CD4-positive, alpha-beta T cell treated with Interleukin-15 for 1 hour (primary cell): ENCODE results near the gene QRICH1.

Source experiments
- DNase-seq: peaks from one replicate; pipeline ENCODE4 v3.0.0-alpha.2; 2020

Gene QRICH1, protein sequence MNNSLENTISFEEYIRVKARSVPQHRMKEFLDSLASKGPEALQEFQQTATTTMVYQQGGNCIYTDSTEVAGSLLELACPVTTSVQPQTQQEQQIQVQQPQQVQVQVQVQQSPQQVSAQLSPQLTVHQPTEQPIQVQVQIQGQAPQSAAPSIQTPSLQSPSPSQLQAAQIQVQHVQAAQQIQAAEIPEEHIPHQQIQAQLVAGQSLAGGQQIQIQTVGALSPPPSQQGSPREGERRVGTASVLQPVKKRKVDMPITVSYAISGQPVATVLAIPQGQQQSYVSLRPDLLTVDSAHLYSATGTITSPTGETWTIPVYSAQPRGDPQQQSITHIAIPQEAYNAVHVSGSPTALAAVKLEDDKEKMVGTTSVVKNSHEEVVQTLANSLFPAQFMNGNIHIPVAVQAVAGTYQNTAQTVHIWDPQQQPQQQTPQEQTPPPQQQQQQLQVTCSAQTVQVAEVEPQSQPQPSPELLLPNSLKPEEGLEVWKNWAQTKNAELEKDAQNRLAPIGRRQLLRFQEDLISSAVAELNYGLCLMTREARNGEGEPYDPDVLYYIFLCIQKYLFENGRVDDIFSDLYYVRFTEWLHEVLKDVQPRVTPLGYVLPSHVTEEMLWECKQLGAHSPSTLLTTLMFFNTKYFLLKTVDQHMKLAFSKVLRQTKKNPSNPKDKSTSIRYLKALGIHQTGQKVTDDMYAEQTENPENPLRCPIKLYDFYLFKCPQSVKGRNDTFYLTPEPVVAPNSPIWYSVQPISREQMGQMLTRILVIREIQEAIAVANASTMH

DNA sequence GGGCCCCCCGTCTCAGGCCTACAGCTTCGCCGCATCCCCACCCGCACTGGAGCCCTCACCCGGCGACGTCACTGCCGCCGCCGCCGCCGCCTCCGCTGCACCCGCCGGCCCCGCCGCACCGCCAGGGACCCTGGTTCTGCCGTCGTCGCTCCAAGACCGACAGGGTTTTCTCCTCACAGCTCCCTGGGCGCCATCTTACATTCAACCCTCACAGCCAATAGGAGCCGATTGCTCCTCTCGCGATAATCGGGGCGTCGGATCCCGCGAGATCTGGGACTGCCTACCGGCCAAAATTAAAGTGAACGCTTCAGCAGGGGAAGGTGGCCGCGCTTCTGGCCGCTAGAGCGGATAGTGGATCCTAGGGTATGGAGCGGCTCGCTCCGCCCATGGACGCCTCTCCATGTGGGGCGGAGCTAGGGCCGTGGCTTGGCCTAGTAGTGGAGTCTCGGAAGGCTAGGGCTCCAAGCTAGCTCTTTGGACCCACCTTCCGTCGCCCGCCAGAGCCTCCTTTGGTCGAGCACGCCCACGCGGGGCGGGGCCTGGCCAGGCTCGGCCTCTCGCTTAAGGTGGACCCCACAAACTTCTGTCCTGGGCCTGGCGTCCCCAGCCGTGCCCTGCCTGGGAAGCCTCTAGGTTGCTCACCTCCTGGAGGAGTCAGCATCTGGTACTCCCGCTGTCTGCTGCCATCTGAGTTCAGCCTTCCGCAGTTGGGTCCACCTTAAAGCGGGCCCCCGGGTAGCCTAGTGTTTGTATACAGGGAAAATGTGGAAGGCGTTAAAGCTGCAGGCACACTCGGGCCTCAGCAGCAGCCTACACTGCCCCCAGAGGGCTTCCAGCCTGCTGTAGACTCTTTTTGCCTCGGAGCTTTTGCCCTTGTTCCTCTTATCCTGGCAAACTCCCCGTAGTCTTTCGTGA lies at the start of gene QRICH1:
Gene QRICH1, minus strand, starts transcription at position 219 of the 915 bp plus-strand sequence. CDS start 17,054 bp downstream, outside the sequence.
- peak; percentile 96 for DNase-seq

DNA sequence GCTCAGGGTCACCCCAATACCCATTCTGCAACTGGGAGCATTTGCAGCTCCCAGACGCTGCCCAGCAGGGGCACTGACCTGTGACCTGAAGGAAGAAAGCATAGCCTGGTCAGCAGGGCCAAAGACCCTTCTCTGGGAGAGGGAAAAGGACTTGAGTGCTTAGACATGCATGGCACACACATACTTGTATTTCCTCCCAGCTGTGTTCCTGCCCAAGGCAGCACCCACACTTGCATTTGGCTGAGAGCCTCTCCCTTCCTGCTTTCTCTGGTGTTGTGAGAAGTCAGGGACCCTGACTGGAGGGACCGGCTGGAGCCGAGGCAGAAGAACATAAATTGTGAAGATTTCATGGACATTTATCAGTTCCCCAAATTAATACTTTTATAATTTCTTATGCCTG lies 46.2 kb upstream of the QRICH1 start:
- no peak for DNase-seq

DNA sequence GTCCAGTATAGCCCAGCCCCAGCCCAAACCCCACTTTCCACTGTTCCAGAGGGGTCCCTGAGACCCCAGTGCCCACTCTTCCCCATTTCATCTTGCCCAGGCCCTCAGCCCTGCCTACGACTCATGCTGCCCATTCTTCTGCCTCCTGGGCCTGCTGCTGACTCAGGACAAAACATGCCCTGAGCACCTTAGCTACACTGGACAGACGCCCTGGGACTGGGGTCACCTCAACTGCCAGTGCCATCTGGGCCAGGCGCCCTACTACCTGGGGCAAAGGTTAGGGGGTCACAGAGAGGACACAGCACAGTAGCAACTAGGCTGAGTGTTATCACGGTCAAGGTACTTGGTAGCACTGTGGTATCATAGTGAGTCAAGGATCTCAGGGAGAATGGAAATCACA lies 41.6 kb upstream of the QRICH1 start:
- DNase-seq: no peak

- no peak for DNase-seq
Measured at GRCh38 chr3:49134471-49135265, 40.8 kb upstream of the QRICH1 start.

DNA sequence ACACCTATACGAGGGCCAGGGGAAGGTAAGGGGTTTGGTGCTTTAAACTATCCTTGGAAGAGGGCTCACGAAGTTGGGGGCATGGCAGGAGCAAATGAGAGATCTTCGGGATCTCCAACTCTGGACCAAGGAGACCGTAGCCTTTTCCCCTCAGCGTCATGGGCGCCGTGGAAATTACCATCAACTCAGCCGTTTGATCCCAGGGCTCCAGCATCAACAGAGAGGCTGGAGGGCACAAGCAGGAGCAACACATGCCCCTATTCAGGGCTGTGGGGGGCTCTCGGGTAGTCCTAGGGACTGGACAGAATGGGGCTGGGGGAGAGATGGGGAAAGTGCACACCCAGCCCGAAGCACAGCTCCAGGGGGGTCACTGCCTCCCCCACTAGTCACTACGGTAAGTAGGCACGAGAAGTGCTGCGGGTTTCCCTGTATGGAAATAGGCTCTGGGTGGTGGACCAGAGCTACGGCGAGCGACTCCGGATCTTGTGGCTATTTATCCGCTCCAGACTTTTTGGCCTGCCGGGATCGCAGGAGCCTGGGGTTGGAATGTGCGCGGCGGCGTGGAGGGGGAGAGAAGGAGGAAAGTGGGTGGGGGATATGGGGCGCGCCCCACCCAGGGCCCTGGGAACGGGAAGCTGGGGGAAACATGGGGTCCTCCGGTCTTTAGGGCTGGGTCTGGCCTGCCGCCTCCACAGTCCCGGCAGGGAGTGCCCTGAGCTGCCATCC lies 39.5 kb upstream of the QRICH1 start:
- DNase-seq: no peak

DNA sequence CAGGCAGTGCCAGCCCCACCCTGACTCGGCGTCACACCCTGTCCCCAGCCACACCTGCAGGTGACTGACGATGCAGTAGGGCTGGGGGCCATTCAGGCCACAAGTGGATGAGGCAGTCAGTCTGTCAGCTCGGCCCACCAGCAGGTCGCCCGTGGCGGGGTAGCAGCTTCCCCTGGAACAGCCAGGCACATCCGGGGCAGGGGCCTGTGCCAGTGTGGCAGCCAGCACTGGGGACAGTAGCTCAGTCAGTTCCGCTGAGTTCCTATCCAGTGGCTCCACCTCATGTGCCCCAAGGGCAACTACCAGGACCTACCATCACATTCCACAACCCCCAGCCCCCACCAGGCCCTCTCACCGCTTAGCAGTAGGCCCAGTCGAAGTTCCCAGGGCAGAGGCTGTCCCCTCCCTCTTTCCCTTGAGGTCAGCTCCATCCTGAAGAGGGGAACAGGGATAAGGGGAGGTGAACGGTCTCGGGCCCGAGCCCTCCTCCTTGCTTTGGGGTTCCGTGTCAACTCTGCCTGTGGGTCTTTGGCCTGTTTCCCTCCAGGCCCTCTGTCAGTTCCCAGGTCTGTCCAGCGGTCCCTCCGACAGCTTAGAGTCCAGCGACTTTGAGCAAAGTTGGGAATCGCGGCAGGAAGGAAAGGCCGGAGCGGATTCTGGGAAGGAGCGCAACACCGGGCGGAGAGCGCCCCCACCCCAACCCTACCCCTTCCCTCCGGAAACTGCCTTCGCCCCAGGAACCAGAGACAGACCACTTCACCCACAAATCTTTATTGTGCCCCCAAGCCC lies 38.8 kb upstream of the QRICH1 start, which contains the start of gene LAMB2:
Gene LAMB2, minus strand, starts transcription at position 614 of the 789 bp plus-strand sequence. Its CDS starts 183 bp downstream, at position 431.
- no peak for DNase-seq

DNA sequence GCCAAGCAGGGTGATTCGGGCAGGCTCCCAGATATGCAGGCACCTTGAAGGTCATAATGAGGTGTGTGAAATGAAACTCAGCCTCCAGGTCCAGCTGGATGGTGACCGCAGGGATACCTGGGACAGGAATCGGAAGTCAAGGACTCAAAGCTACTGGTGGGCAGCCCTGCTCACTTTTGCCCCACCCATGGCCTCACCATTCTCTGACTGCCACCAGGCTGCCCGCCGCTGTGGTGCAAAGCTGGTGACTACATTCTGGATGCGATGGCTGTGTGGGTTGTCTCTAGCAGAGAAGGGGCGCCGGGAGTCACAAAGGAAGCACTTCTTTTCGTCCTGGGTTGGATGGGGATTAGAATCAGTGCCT lies 38.2 kb upstream of the QRICH1 start:
- DNase-seq: no peak

DNA sequence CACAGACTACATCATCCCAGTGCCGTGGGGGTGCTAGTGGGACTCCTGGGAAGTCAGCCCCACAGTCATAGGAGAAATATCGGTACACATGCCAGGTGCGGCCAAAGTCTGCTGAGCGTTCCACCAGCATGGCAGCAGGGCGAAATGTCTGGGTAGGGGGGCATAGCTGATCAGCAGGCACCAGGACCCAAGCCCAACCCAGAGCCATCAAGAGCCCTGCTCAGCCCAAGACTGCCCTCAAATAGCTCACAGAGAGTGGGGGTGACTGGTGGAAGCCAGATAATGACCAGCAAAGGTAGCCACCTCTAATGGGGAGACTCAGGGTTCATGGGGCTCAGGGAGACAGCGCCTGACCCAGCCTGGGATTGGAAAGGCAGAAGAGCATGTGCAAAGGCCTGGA lies 37.7 kb upstream of the QRICH1 start:
- no peak for DNase-seq

DNA sequence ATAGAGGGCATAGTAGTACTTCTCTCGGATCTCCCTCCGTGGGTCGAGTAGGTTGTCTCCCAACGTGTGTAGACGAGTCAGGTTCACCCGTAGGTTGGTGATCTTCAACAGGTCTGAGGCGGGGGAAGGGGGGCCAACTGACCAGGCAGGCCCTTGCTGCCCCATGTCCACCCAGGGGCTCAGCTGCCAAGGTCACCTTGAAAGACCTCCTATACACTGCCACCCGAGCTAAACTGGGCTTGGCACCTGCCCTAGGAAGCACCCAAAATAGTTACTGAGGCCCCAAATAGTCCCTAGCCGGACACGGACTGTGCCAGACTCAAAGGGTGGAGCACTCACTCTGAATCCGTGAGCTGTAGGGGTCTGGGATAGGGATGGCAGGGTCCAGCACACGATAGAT lies 37.2 kb upstream of the QRICH1 start:
- DNase-seq: no peak

DNA sequence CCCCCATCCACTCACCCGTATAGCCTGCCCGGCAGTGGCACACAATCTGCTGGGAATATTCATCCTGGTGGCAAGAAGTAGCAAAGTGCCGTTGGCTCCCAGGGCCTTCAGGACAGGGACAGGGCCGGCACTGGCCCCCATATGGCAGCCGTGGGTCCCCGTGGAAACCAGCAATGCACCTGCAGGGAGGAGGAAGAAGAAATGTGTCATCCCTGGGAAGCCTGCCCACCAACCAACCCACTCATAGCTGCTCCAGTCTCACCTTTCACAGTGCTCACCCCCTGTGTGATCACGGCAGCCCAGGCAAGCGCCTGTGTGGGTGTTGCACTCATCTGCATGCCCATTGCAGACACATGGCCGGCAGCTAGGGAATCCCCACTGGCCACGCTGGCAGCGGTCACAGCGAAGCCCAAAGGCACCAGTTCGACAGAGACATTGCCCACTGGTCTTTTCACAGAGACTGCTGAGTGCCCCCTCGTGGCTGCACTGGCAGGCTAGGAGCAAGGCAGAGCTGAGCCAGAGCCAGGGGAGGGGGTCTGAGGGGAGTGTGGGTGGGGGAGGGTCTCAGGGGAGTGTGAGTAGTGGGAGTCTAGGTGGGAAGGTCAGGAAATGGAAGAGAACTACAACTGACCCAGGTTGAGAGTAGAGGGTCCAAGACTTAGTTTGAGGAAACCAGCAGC lies 31.3 kb upstream of the QRICH1 start:
- no peak for DNase-seq

DNA sequence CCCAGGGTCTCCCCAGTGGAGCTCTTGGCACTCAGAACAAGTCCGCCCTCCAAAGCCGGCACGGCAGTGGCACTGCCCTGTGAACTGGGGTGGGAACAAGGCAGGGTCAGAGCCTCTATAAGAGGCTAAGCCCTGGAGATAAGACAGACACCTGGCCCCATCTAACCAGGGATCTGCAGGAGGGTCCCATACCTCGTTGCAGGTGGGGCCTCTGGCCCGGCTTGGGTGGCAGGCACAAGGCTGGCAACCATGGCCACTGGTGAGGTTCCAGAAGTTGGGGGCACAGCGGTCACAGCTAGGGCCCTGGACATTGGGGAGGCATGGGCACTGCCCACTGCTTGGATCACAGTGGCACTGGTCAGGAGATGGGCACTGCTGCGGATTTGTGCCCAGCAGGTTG lies 30.3 kb upstream of the QRICH1 start:
- no peak for DNase-seq

- no peak for DNase-seq
Measured at GRCh38 chr3:49123687-49124086, 29.8 kb upstream of the QRICH1 start.

DNA sequence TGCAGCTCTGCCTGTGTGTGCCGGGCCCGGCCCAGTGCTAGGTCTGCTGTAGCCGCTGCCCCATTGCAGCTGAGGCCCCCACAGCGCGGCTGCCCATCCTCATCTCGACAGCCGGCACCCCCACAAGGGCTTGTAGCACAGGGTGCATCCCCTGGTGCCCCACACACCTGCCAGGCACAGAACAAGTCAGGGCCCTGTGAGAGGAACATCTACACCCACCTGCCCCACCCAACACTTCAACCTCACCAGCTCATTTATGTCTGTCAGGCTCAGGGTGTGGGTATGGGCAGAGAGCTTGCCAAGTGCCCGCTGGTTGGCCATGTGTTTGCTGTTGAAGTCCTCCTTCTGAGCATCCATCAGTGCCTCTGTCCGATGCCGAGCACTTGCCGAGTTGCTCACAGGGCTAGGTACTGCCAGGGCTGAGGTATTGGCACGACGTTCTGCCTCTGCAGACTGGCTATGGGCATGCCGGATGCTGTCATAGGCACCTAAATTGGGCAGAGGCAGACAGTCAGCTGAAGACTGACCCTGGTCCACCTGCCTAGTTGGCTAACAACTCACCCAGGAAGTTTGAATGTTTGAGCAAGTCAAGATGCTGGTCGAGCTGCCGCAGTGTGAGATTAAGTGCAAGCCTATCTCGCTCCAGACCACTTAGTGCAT lies 29.1 kb upstream of the QRICH1 start:
- no peak for DNase-seq

DNA sequence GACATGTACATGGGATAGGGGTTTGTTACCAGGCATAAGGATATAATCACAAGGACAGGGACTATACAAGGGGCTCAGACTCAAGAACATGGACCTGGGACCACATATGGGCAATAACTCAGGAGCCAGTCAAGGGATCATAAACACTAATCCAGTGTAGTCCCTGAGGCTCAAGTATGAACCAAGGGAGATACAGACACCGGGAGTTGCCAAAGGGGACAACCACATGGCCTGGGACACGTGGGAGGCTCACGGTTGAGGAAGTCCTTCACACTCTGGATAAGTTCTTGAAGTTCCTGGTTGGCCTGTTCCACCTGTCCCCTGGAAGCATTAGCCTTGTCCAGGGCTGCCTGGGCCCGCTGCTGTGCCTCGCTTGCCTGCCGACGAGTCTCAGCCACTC lies 28.6 kb upstream of the QRICH1 start:
- no peak for DNase-seq

DNA sequence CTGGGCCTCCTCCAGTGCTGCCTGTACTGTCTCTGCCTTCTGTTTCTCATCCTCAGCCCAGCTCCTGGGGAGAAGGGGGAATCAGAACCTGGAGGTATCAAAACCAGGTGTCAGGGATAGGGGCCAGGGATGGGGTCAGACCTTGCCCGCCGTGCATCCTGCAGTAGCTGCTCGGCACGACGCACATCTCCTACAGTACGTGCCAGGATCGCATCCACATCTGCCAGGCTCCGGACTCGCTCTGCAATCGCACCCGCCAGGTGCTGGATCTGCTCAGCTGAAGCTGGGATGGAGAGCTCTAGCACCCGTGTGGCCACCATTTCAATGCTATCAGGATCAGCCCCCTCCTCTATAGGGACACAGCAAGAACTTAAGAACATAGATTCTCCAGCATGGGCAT lies 28.2 kb upstream of the QRICH1 start:
- DNase-seq: no peak

- DNase-seq: peak; percentile 41
Measured at GRCh38 chr3:49121132-49121736, 27.4 kb upstream of the QRICH1 start.

DNA sequence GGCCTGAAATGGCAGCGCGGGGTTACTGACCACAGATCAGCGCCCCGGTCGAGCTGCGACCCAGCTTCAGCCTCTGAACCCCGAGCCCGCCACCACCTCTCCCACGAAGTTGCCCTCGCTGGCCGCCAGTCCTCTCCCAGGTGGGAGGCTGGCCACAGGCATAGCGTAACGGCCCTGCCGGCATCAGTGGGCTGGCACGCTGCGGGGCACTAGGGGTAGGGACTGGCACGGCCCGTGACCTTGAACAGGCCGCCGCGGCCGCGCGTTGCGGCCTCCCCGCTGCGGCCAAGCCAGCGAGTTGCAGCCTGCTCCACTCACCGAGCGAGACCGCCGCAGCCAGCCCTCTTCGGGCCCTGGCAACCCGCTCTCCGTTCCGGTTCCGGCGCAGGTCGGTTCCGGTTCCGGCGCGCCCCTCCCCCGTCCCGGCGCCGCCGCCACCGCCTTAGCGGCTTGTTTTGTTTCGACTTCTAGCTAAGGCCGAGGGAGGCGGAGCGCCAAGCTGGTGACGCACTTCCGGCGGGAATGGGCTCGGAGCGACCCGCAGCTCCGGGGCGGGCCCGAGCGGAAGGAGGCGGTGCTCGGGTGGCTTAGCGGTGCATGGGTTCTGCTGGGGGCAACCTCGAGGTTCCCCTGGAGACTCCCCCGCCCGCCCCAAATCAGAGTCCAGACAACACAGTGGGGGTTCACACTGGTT lies 26.7 kb upstream of the QRICH1 start, which contains the start of gene USP19:
Gene USP19, minus strand, starts transcription at position 386 of the 694 bp plus-strand sequence. CDS start 1,678 bp downstream, outside the sequence.
- DNase-seq: peak; percentile 95

GRCh38 chr3:49120096-49120437 lies 26.2 kb upstream of the QRICH1 start:
- no peak for DNase-seq
